Myocyte (in vitro differentiated cells): Measurements from ENCODE around the gene METTL27. TPM values are rescaled to one million over a fixed set of nuclear protein-coding genes. Genes with fewer than 3 reads are reported as not detected.

Source experiments
- total RNA-seq: library from RNA; depleted of rRNA; stranded (reverse); fragments of >200 nt; gene quantifications from 2 replicates; pipeline ENCODE4 v1.2.3, GENCODE V29; 2014

Gene METTL27
- total RNA-seq, 1 donor from 2014 or later: 1.3 TPM

Other genes starting within 250 kb of the METTL27 start
- gene MLXIPL, start 218.0 kb downstream of the METTL27 start, total RNA-seq: 10.6 and 18.6 TPM in 2 replicates
- 5.7 and 6.1 TPM in 2 replicates for gene VPS37D, start 174.7 kb downstream of the METTL27 start, total RNA-seq
- gene DNAJC30, start 159.1 kb downstream of the METTL27 start, total RNA-seq: 4.9 and 6.1 TPM in 2 replicates
- 79.6 and 81.0 TPM in 2 replicates for gene BUD23, start 158.9 kb downstream of the METTL27 start, total RNA-seq
- gene STX1A, start 122.8 kb downstream of the METTL27 start, total RNA-seq: 19.3 and 21.6 TPM in 2 replicates
- 11.7 and 16.4 TPM in 2 replicates for gene ABHD11, start 103.7 kb downstream of the METTL27 start, total RNA-seq
- gene CLDN3, start 72.2 kb downstream of the METTL27 start, total RNA-seq: not detected in 2 replicates
- not detected in 2 replicates for gene CLDN4, start 11.5 kb downstream of the METTL27 start, total RNA-seq
- gene TMEM270, start 18.6 kb upstream of the METTL27 start, total RNA-seq: not detected in 2 replicates
- 12.1 and 16.6 TPM in 2 replicates for gene ELN, start 185.7 kb upstream of the METTL27 start, total RNA-seq
- 47.8 and 49.9 TPM in 2 replicates for gene LIMK1, start 241.3 kb upstream of the METTL27 start, total RNA-seq